K562 (cell line): Measurements from ENCODE around the gene NAA50. TPM values are rescaled to one million over a fixed set of nuclear protein-coding genes. Genes with fewer than 3 reads are reported as not detected.

Experiments used
- BHLHE40 ChIP-seq: IDR thresholded peaks from 2 replicates; pipeline ENCODE4 v1.6.1; 2011; ENCODE audit warnings: low read length, improper control_type of control experiment
- EP400 ChIP-seq: fragments of 450-650 bp; IDR thresholded peaks from 2 replicates; pipeline ENCODE4 v1.6.1; 2017; ENCODE audit warnings: antibody characterized with exemption, mild to moderate bottlenecking, moderate library complexity
- FUS ChIP-seq: fragments of 200-400 bp; formaldehyde crosslinking; optimal IDR thresholded peaks from 2 replicates; pipeline ENCODE3; 2017; ENCODE audit warnings: low read depth, low read length
- HDAC1 ChIP-seq, 2 experiments: fragments of 450-650 bp; IDR thresholded peaks; 2 replicates each; pipeline ENCODE4 v1.6.1; 2016 to 2017; ENCODE audit warnings: inconsistent platforms in 1 of 2, mild to moderate bottlenecking in 1 of 2, moderate library complexity in 1 of 2
- PBX2 ChIP-seq, 2 experiments: IDR thresholded peaks in 1 of 2; conservative IDR thresholded peaks in 1 of 2; 2 replicates each; pipeline ENCODE4 v1.6.1; 2016; ENCODE audit warnings: low read depth in 2 of 2, mild to moderate bottlenecking in 1 of 2, missing compliant biosample characterization in 1 of 2, missing genetic modification characterization in 1 of 2, moderate library complexity in 1 of 2
- U2AF1 ChIP-seq: fragments of 200-400 bp; formaldehyde crosslinking; optimal IDR thresholded peaks from 2 replicates; pipeline ENCODE3; 2017; ENCODE audit warnings: mild to moderate bottlenecking, low read depth, low read length, moderate library complexity
- ZFPM2 ChIP-seq: fragments of 250-450 bp; sonication (Bioruptor Pico); IDR thresholded peaks from 2 replicates; pipeline ENCODE4 v1.5.1; 2022; ENCODE audit warnings: mild to moderate bottlenecking
- ZKSCAN1 ChIP-seq: fragments of 150-350 bp; IDR thresholded peaks from 2 replicates; pipeline ENCODE4 v1.6.1; 2016; ENCODE audit warnings: low read depth, low read length
- ZNF639 ChIP-seq, 2 experiments: fragments of 200-800 bp in 1 of 2; sonication (Bioruptor generic) in 1 of 2; sonication (generic) in 1 of 2; formaldehyde crosslinking in 1 of 2; IDR thresholded peaks in 1 of 2; conservative IDR thresholded peaks in 1 of 2; 2 replicates each; pipeline versions ENCODE4 v1.5.0 to v1.6.1; 2016 to 2020; ENCODE audit warnings: missing compliant biosample characterization in 1 of 2, missing genetic modification characterization in 1 of 2, missing genetic modification reagents in 1 of 2
- ZNF717 ChIP-seq: fragments of 250-450 bp; sonication (Bioruptor Pico); IDR thresholded peaks from 2 replicates; pipeline ENCODE4 v1.5.0; 2021
- polyA plus RNA-seq, 8 experiments: library from polyadenylated mRNA; depleted of rRNA in 4 of 8; stranded (reverse) in 5 of 8; unstranded in 3 of 8; fragments of >200 nt; fragmentation: Nextera tagmentation in 2 of 8; fragmentation: Illumina TruSeq in 1 of 8; extraction: Ambion mirVana in 2 of 8; extraction: Trizol in 1 of 8; gene quantifications; 2 replicates each; pipeline versions ENCODE4 v1.2.1 to v1.2.3, GENCODE V29; 2011 to 2014; ENCODE audit warnings: inconsistent platforms in 1 of 8, missing spikeins in 1 of 8
- total RNA-seq, 7 experiments: library from RNA; depleted of rRNA in 6 of 7; stranded (reverse); fragments of >200 nt in 6 of 7; fragmentation: Illumina TruSeq in 2 of 7; extraction: Trizol in 2 of 7; gene quantifications; 2 replicates each; pipeline versions ENCODE4 v1.2.1 to v1.2.3, GENCODE V29; 2011 to 2021; ENCODE audit warnings: low replicate concordance in 1 of 7
- TF ChIP-seq, protein P1 (sequence below): fragments of 250-450 bp; sonication (Bioruptor Pico); IDR thresholded peaks from 2 replicates; pipeline ENCODE4 v1.9.0; 2021; ENCODE audit warnings: mild to moderate bottlenecking, inconsistent platforms

The NAA50 gene
- total and polyA plus RNA-seq, 9 of the 15 experiments (the other 6 are each of a cell fraction or from before 2014, with no cell fraction given) = 40.0 to 301 (median 112) TPM

DNA sequence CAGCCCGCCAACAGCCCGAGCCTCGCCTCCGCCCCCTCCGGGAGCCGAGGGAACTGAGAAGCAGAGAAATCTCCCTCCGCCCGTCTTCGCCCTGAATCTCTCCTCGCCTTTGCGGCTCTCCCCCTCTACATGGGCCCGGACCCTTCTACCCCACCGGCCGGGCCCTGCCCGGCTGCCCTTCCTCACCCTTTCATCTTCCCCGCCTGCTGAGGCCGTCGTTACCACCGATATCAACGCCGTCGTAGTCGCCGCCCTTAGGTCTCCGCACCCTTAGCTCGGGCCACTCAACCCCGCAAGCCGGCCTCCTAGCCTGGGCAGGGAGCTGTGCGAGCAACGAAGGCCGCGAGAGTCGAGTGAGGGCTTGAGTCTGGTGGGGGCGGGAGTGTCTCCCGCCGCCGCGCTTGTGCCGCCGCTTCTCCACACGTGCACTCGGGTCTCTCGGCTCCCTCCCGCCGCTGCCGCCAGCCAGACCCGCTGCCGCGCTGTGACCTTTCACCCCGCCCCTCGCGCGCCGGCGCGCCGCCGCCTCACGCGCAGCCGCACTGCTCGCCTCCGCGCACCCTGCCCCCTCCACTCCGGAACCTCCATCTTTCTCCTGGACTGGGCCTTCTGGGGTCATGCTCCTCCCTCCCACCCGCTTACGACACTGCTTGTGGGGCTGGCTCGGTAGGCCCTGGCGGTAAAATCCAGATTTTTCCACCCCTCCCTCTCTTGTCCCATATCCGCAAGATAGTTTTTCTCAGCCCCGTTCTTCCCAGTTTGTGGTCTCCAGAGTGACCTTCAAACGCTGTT, at the start of gene NAA50 (continued):
- TF ChIP-seq, protein P1, sequence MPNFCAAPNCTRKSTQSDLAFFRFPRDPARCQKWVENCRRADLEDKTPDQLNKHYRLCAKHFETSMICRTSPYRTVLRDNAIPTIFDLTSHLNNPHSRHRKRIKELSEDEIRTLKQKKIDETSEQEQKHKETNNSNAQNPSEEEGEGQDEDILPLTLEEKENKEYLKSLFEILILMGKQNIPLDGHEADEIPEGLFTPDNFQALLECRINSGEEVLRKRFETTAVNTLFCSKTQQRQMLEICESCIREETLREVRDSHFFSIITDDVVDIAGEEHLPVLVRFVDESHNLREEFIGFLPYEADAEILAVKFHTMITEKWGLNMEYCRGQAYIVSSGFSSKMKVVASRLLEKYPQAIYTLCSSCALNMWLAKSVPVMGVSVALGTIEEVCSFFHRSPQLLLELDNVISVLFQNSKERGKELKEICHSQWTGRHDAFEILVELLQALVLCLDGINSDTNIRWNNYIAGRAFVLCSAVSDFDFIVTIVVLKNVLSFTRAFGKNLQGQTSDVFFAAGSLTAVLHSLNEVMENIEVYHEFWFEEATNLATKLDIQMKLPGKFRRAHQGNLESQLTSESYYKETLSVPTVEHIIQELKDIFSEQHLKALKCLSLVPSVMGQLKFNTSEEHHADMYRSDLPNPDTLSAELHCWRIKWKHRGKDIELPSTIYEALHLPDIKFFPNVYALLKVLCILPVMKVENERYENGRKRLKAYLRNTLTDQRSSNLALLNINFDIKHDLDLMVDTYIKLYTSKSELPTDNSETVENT (CRISPR knock-in tag) = 0 out of 2 replicates have a peak, but pooled peaks have one; percentile 53
- TF ChIP-seq ZNF639 (CRISPR knock-in tag; conservative IDR thresholded peaks at IDR 0.05 in 1 of 2, IDR thresholded peaks at IDR 0.05 in 1 of 2) (0 out of 4 replicates have a peak, but pooled peaks of 1 of the 2 experiments have one; percentile 36), HDAC1 (IDR thresholded peaks at IDR 0.05) (peak in 1 of 2 experiments; percentile 69; a peak in 1 of 4 replicates), PBX2 (CRISPR knock-in tag; IDR thresholded peaks at IDR 0.05; ENCODE audit: low read depth) (no peak), PBX2 (tag; conservative IDR thresholded peaks at IDR 0.05; ENCODE audit: low read depth) (no peak), FUS (no peak), EP400 (peak; percentile 81; the same call in 1 of the 2 replicates), ZNF717 (CRISPR knock-in tag) (0 out of 2 replicates have a peak, but pooled peaks have one; percentile 32), U2AF1 (no peak), ZKSCAN1 (0 out of 2 replicates have a peak, but pooled peaks have one; percentile 17), ZFPM2 (CRISPR knock-in tag) (no peak), BHLHE40 (peak; percentile 88)
